Glutamatergic neuron (in vitro differentiated cells): ENCODE data around the gene HRH2. TPM values are rescaled to one million over a fixed set of nuclear protein-coding genes. Genes with fewer than 3 reads are reported as not detected.

ENCODE experiments used
- DNase-seq: peaks from one replicate; pipeline ENCODE4 v3.0.0; 2022
- H3K27ac Mint-ChIP-seq: one replicate; pipeline ENCODE4 v1.8.0; 2020; ENCODE audit warnings: mild to moderate bottlenecking, mixed read lengths, inconsistent platforms; ENCODE audit not compliant: unreplicated experiment
- H3K27me3 Mint-ChIP-seq: one replicate; pipeline ENCODE4 v1.8.0; 2020; ENCODE audit warnings: mild to moderate bottlenecking, moderate library complexity, mixed read lengths, inconsistent platforms; ENCODE audit not compliant: unreplicated experiment
- H3K36me3 Mint-ChIP-seq: one replicate; pipeline ENCODE4 v1.8.0; 2020; ENCODE audit warnings: mild to moderate bottlenecking, mixed read lengths, inconsistent platforms; ENCODE audit not compliant: unreplicated experiment
- H3K4me1 Mint-ChIP-seq: one replicate; pipeline ENCODE4 v1.8.0; 2020; ENCODE audit warnings: mild to moderate bottlenecking, low read depth, mixed read lengths, inconsistent platforms; ENCODE audit not compliant: unreplicated experiment
- H3K4me3 Mint-ChIP-seq: one replicate; pipeline ENCODE4 v1.8.0; 2020; ENCODE audit warnings: mild to moderate bottlenecking, mixed read lengths, inconsistent platforms; ENCODE audit not compliant: unreplicated experiment
- H3K9me3 Mint-ChIP-seq: one replicate; pipeline ENCODE4 v1.8.0; 2020; ENCODE audit warnings: mild to moderate bottlenecking, moderate library complexity, mixed read lengths, inconsistent platforms; ENCODE audit not compliant: unreplicated experiment
- CTCF ChIP-seq: fragments of 200-600 bp; sonication (generic); IDR thresholded peaks from one replicate; pipeline ENCODE4 v1.5.0; 2021; ENCODE audit not compliant: partially characterized antibody, unreplicated experiment
- total RNA-seq: library from RNA; stranded (reverse); fragmentation: NEBNext Ultra II Directional; extraction: Animal tissue kit (Norgen Biotek cat#: 25700); gene quantifications from one replicate; pipeline ENCODE4 v1.2.1, GENCODE V29; 2021; ENCODE audit not compliant: unreplicated experiment

Gene HRH2
- total RNA-seq, 1 donor from 2014 or later, result not detected

GRCh38 chr5:175711472-175712312 lies 53.8 kb downstream of the HRH2 start:
- Mint-ChIP-seq H3K4me1 (peaks cover 4% of the 10 kb centered on the region), H3K27ac (peak overlapping the region; percentile 4), H3K27me3 (peaks cover 6% of the 10 kb centered on the region), H3K4me3 (peak overlapping the region; percentile 40), H3K9me3 (peaks cover 21% of the 10 kb centered on the region), H3K36me3 (peaks cover 54% of the 10 kb centered on the region)
- DNase-seq, result no peak
- TF ChIP-seq CTCF, result no peak

GRCh38 chr5:175712313-175712680 lies 54.4 kb downstream of the HRH2 start:
- Mint-ChIP-seq H3K27ac (no peak overlapping the region), H3K36me3 (peaks cover 56% of the 10 kb centered on the region)

GRCh38 chr5:175712681-175713085 lies 54.8 kb downstream of the HRH2 start:
- Mint-ChIP-seq H3K4me1 (peaks cover 4% of the 10 kb centered on the region), H3K27me3 (peaks cover 4% of the 10 kb centered on the region), H3K27ac (no peak overlapping the region), H3K9me3 (peaks cover 21% of the 10 kb centered on the region), H3K4me3 (no peak overlapping the region), H3K36me3 (peaks cover 56% of the 10 kb centered on the region)
- no peak for DNase-seq
- no peak for TF ChIP-seq CTCF

More at GRCh38 chr5:175712313-175712680, 54.4 kb downstream of the HRH2 start:
- DNase-seq, result no peak
- peaks cover 21% of the 10 kb centered on the region for H3K9me3 Mint-ChIP-seq
- H3K4me3 Mint-ChIP-seq, result no peak overlapping the region
- peaks cover 4% of the 10 kb centered on the region for H3K4me1 Mint-ChIP-seq
- no peak for TF ChIP-seq CTCF
- peaks cover 5% of the 10 kb centered on the region for H3K27me3 Mint-ChIP-seq

GRCh38 chr5:175713930-175714329 lies 56.1 kb downstream of the HRH2 start:
- peaks cover 4% of the 10 kb centered on the region for H3K4me1 Mint-ChIP-seq
- no peak for DNase-seq
- peaks cover 4% of the 10 kb centered on the region for H3K27me3 Mint-ChIP-seq
- no peak overlapping the region for H3K4me3 Mint-ChIP-seq
- H3K36me3 Mint-ChIP-seq, result peaks cover 54% of the 10 kb centered on the region
- peaks cover 16% of the 10 kb centered on the region for H3K9me3 Mint-ChIP-seq
- H3K27ac Mint-ChIP-seq, result no peak overlapping the region
- TF ChIP-seq CTCF, result no peak

GRCh38 chr5:175714479-175715085 lies 56.7 kb downstream of the HRH2 start:
- no peak for DNase-seq
- peaks cover 48% of the 10 kb centered on the region for H3K36me3 Mint-ChIP-seq
- H3K9me3 Mint-ChIP-seq, result peaks cover 15% of the 10 kb centered on the region
- peaks cover 3% of the 10 kb centered on the region for H3K27me3 Mint-ChIP-seq
- no peak for TF ChIP-seq CTCF
- H3K4me3 Mint-ChIP-seq, result no peak overlapping the region
- no peak overlapping the region for H3K27ac Mint-ChIP-seq
- H3K4me1 Mint-ChIP-seq, result peaks cover 4% of the 10 kb centered on the region
